Astrocyte (in vitro differentiated cells and primary cell): ENCODE results near the gene NUP210. TPM values are rescaled to one million over a fixed set of nuclear protein-coding genes. Genes with fewer than 3 reads are reported as not detected.
A peak's percentile ranks its signal among the peaks of the same experiment; 100 is the strongest.

ENCODE experiments used
- DNase-seq: peaks from one replicate; pipeline ENCODE4 v3.0.0-alpha.2; 2010; ENCODE audit warnings: low read depth
- FAIRE-seq: peaks from 2 replicates; lab custom pipeline; 2011; peaks lifted over from hg19 to GRCh38; lab: Jason Lieb, UNC
- H2AFZ ChIP-seq: 2 replicates; pipeline ENCODE4 v1.6.0; 2012; ENCODE audit warnings: low read depth, low read length, inconsistent platforms
- H3K27ac ChIP-seq: 2 replicates; pipeline ENCODE4 v1.5.1; 2011; ENCODE audit warnings: low read depth, low read length, inconsistent platforms
- H3K27me3 ChIP-seq: 2 replicates; pipeline ENCODE4 v1.6.0; 2011; ENCODE audit warnings: low read length, inconsistent platforms; ENCODE audit not compliant: insufficient read depth
- H3K36me3 ChIP-seq: 2 replicates; pipeline ENCODE4 v1.5.1; 2011; ENCODE audit warnings: low read length, inconsistent platforms; ENCODE audit not compliant: insufficient read depth
- H3K4me1 ChIP-seq: 2 replicates; pipeline ENCODE4 v1.5.1; 2011; ENCODE audit warnings: low read length, inconsistent platforms; ENCODE audit not compliant: insufficient read depth
- H3K4me2 ChIP-seq: 2 replicates; pipeline ENCODE4 v1.6.0; 2012; ENCODE audit warnings: low read length, inconsistent platforms
- H3K4me3 ChIP-seq: 2 replicates; pipeline ENCODE4 v1.5.1; 2011; ENCODE audit warnings: low read depth, mild to moderate bottlenecking, low read length, inconsistent platforms; ENCODE audit not compliant: insufficient read depth
- H3K79me2 ChIP-seq: 2 replicates; pipeline ENCODE4 v1.6.0; 2012; ENCODE audit warnings: mild to moderate bottlenecking, low read length, inconsistent platforms; ENCODE audit not compliant: insufficient read depth
- H3K9ac ChIP-seq: 2 replicates; pipeline ENCODE4 v1.6.0; 2012; ENCODE audit warnings: mild to moderate bottlenecking, low read length, inconsistent platforms
- H3K9me3 ChIP-seq: 2 replicates; pipeline ENCODE4 v1.5.1; 2012; ENCODE audit warnings: low read depth, mild to moderate bottlenecking, low read length, inconsistent platforms; ENCODE audit not compliant: insufficient read depth
- H4K20me1 ChIP-seq: 2 replicates; pipeline ENCODE4 v1.6.0; 2012; ENCODE audit warnings: low read length, inconsistent platforms; ENCODE audit not compliant: insufficient read depth
- H3K27ac Mint-ChIP-seq: one replicate; pipeline ENCODE4 v1.8.0; 2021; ENCODE audit warnings: mild to moderate bottlenecking, mixed read lengths; ENCODE audit not compliant: unreplicated experiment
- H3K27me3 Mint-ChIP-seq: one replicate; pipeline ENCODE4 v1.8.0; 2021; ENCODE audit warnings: low read depth, mixed read lengths; ENCODE audit not compliant: unreplicated experiment
- H3K36me3 Mint-ChIP-seq: one replicate; pipeline ENCODE4 v1.8.0; 2021; ENCODE audit warnings: low read depth, mixed read lengths; ENCODE audit not compliant: unreplicated experiment
- H3K4me1 Mint-ChIP-seq: one replicate; pipeline ENCODE4 v1.8.0; 2021; ENCODE audit warnings: low read depth, mixed read lengths; ENCODE audit not compliant: unreplicated experiment
- H3K4me3 Mint-ChIP-seq: one replicate; pipeline ENCODE4 v1.8.0; 2021; ENCODE audit warnings: mild to moderate bottlenecking, moderate library complexity, mixed read lengths; ENCODE audit not compliant: unreplicated experiment
- H3K9me3 Mint-ChIP-seq: one replicate; pipeline ENCODE4 v1.8.0; 2021; ENCODE audit warnings: mild to moderate bottlenecking, mixed read lengths; ENCODE audit not compliant: unreplicated experiment
- EZH2 ChIP-seq: IDR thresholded peaks from 2 replicates; pipeline ENCODE4 v1.6.1; 2012; ENCODE audit warnings: mild to moderate bottlenecking, low read length, inconsistent platforms; ENCODE audit not compliant: insufficient read depth
- total RNA-seq: library from RNA; stranded (reverse); gene quantifications from 2 replicates; pipeline ENCODE4 v1.2.1, GENCODE V29; 2021
- TF ChIP-seq, protein P1 (sequence below): IDR thresholded peaks from 2 replicates; pipeline ENCODE4 v1.5.1; 2011; ENCODE audit warnings: low read depth, mild to moderate bottlenecking, inconsistent platforms, low read length, moderate library complexity; ENCODE audit not compliant: insufficient read depth

The NUP210 gene
- total RNA-seq, 1 donor from 2014 or later = 1.2 TPM

- Histone ChIP-seq H3K36me3 (no peaks in the 10 kb centered on the region), H2AFZ (no peak overlapping the region), H3K9ac (no peak overlapping the region), H3K79me2 (no peaks in the 10 kb centered on the region), H3K27me3 (peaks cover 15% of the 10 kb centered on the region), H4K20me1 (no peaks in the 10 kb centered on the region), H3K4me3 (no peak overlapping the region), H3K9me3 (no peaks in the 10 kb centered on the region), H3K4me2 (no peak overlapping the region), H3K4me1 (peaks cover 3% of the 10 kb centered on the region), H3K27ac (no peak overlapping the region)
- DNase-seq = no peak
- Mint-ChIP-seq H3K4me1 (no peaks in the 10 kb centered on the region), H3K27me3 (peaks cover 16% of the 10 kb centered on the region), H3K36me3 (no peaks in the 10 kb centered on the region), H3K27ac (no peak overlapping the region), H3K4me3 (peak overlapping the region; percentile 42), H3K9me3 (peaks cover 2% of the 10 kb centered on the region)
- no peak for TF ChIP-seq EZH2
- TF ChIP-seq, protein P1, sequence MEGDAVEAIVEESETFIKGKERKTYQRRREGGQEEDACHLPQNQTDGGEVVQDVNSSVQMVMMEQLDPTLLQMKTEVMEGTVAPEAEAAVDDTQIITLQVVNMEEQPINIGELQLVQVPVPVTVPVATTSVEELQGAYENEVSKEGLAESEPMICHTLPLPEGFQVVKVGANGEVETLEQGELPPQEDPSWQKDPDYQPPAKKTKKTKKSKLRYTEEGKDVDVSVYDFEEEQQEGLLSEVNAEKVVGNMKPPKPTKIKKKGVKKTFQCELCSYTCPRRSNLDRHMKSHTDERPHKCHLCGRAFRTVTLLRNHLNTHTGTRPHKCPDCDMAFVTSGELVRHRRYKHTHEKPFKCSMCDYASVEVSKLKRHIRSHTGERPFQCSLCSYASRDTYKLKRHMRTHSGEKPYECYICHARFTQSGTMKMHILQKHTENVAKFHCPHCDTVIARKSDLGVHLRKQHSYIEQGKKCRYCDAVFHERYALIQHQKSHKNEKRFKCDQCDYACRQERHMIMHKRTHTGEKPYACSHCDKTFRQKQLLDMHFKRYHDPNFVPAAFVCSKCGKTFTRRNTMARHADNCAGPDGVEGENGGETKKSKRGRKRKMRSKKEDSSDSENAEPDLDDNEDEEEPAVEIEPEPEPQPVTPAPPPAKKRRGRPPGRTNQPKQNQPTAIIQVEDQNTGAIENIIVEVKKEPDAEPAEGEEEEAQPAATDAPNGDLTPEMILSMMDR = no peak
- no peak for FAIRE-seq
These were observed 976 bp upstream of the NUP210 start for GRCh38 chr3:13420831-13421765.

- peak overlapping the region; percentile 28 for H3K4me3 ChIP-seq
- peaks cover 3% of the 10 kb centered on the region for H3K4me1 ChIP-seq
- H3K27me3 Mint-ChIP-seq = peaks cover 24% of the 10 kb centered on the region
- H4K20me1 ChIP-seq = no peaks in the 10 kb centered on the region
- no peak overlapping the region for H3K27ac Mint-ChIP-seq
- DNase-seq (no peak), FAIRE-seq (no peak)
- H3K9me3 Mint-ChIP-seq = no peaks in the 10 kb centered on the region
- H3K36me3 ChIP-seq = no peaks in the 10 kb centered on the region
- no peaks in the 10 kb centered on the region for H3K79me2 ChIP-seq
- no peak overlapping the region for H3K9ac ChIP-seq
- peaks cover 15% of the 10 kb centered on the region for H3K27me3 ChIP-seq
- peak overlapping the region; percentile 34 for H3K4me3 Mint-ChIP-seq
- TF ChIP-seq EZH2 = peak; percentile 60
- TF ChIP-seq, protein P1 = no peak
- H3K9me3 ChIP-seq = no peaks in the 10 kb centered on the region
- H3K4me1 Mint-ChIP-seq = peaks cover under 1% of the 10 kb centered on the region
- H3K27ac ChIP-seq = no peak overlapping the region
- peak overlapping the region; percentile 81 for H3K4me2 ChIP-seq
- H3K36me3 Mint-ChIP-seq = no peaks in the 10 kb centered on the region
- peak overlapping the region; percentile 52 for H2AFZ ChIP-seq
These were observed 547 bp downstream of the NUP210 start for GRCh38 chr3:13419505-13420044.
